ENCODE results near the gene SETBP1.
"Not testable (repeated sequence)": the region's sequence is repeated elsewhere in the genome, so short reads cannot be mapped to it uniquely, and the experiment has no call there.

SETBP1 gene

GRCh38 chr18:44793685-44794084 lies 113.0 kb downstream of the SETBP1 start:
- FAIRE-seq: no peak
- no peak for DNase-seq (ENCODE audit: insufficient read length, low spot score)
- TF ChIP-seq CTCF (IDR thresholded peaks at IDR 0.05; ENCODE audit: insufficient read depth, missing control alignments): no peak

GRCh38 chr18:44795241-44795640 lies 114.6 kb downstream of the SETBP1 start:
- no peak for TF ChIP-seq CTCF (IDR thresholded peaks at IDR 0.05; ENCODE audit: insufficient read depth, missing control alignments)
- FAIRE-seq: no peak
- no peak for DNase-seq (ENCODE audit: insufficient read length, low spot score)

- TF ChIP-seq CTCF (IDR thresholded peaks at IDR 0.05; ENCODE audit: insufficient read depth, missing control alignments): no peak
- DNase-seq (ENCODE audit: insufficient read length, low spot score): no peak
- FAIRE-seq: no peak
These were observed 116.0 kb downstream of the SETBP1 start for GRCh38 chr18:44796429-44797428.

GRCh38 chr18:44798433-44799048 lies 117.9 kb downstream of the SETBP1 start:
- FAIRE-seq: no peak
- no peak for TF ChIP-seq CTCF (IDR thresholded peaks at IDR 0.05; ENCODE audit: insufficient read depth, missing control alignments)
- DNase-seq (ENCODE audit: insufficient read length, low spot score): no peak

- TF ChIP-seq CTCF (IDR thresholded peaks at IDR 0.05; ENCODE audit: insufficient read depth, missing control alignments): no peak
- FAIRE-seq: no peak
These were observed 118.8 kb downstream of the SETBP1 start for GRCh38 chr18:44799382-44799906.

GRCh38 chr18:44799907-44800421 lies 119.3 kb downstream of the SETBP1 start:
- DNase-seq (ENCODE audit: insufficient read length, low spot score) (no peak), FAIRE-seq (no peak)
- TF ChIP-seq CTCF (IDR thresholded peaks at IDR 0.05; ENCODE audit: insufficient read depth, missing control alignments): no peak

More at GRCh38 chr18:44799382-44799906, 118.8 kb downstream of the SETBP1 start:
- no peak for DNase-seq (ENCODE audit: insufficient read length, low spot score)

GRCh38 chr18:44800766-44801165 lies 120.1 kb downstream of the SETBP1 start:
- not testable (repeated sequence) for FAIRE-seq; DNase-seq (ENCODE audit: insufficient read length, low spot score)
